Mucosa of rectum (tissue), 2 donors: ENCODE results near the gene GPR42.
"Not testable (repeated sequence)": the region's sequence is repeated elsewhere in the genome, so short reads cannot be mapped to it uniquely, and the experiment has no call there.

Experiments
- H3K27ac ChIP-seq, 2 donors: one replicate each; pipeline ENCODE4 v1.7.0; 2013; ENCODE audit warnings: inconsistent platforms in 2 of 2, low read depth in 2 of 2, low read length in 2 of 2
- H3K27me3 ChIP-seq, 2 donors: one replicate each; pipeline ENCODE4 v1.7.0; 2013; ENCODE audit warnings: low read length in 2 of 2; ENCODE audit not compliant: control insufficient read depth in 2 of 2, insufficient read depth in 2 of 2
- H3K36me3 ChIP-seq, 2 donors: one replicate each; pipeline ENCODE4 v1.7.0; 2013; ENCODE audit warnings: low read length in 2 of 2; ENCODE audit not compliant: control insufficient read depth in 2 of 2, insufficient read depth in 2 of 2
- H3K4me1 ChIP-seq, 2 donors: one replicate each; pipeline ENCODE4 v1.7.0; 2013; ENCODE audit warnings: low read length in 2 of 2, mild to moderate bottlenecking in 1 of 2; ENCODE audit not compliant: control insufficient read depth in 2 of 2, insufficient read depth in 2 of 2
- H3K4me3 ChIP-seq, 2 donors: one replicate each; pipeline ENCODE4 v1.7.0; 2013; ENCODE audit warnings: low read length in 2 of 2
- H3K9ac ChIP-seq, 2 donors: one replicate each; pipeline ENCODE4 v1.7.0; 2013; ENCODE audit warnings: low read length in 2 of 2, low read depth in 1 of 2, mild to moderate bottlenecking in 1 of 2
- H3K9me3 ChIP-seq, 2 donors: one replicate each; pipeline ENCODE4 v1.7.0; 2013; ENCODE audit warnings: low read length in 2 of 2; ENCODE audit not compliant: control insufficient read depth in 2 of 2
- donor health status: healthy.
- donor health status: Normal muscosa, but diverticular disease.

The GPR42 gene

DNA sequence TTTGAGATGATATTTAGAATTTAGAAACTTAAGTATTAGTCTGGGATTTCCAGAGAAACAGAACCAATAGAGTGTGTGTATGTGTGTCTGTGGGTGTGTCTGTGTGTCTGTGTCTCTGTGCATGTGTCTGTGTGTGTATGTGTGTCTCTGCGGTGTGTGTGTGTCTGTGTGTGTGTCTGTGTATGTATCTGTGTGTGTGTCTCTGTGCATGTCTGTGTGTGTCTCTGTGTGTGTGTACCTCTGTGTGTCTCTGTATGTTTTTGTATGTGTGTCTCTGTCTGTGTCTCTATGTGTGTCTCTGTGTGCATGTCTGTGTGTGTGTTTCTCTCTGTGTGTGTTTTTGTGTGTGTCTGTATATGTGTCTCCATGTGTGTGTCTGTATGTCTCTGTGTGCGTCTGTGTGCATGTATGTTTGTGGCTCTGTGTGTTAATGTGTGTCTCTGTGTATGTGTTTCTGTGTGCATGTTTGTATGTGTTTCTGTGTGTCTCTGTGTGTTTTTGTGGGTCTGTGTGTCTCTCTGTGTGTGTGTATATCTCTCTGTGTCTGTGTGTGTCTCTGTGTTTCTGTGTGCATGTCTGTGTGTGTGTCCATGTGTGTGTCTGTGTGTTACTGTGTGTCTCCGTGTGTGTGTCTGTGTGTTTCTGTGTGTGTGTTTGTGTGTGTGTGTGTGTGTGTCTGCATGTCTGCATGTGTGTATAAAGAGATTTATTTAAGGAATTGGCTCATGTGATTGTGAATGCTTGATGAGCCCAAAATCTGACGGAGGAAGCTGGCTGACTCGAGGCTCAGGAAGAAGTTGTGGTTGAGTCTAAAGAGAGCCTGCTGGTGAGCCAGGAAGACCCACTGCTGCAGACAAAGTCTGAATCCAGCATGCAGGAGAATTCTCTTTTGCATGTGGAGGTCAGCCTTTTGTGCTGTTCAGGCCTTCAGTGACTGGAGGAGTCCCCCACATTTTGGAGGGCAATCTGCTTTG is 22.2 kb downstream of the GPR42 start:
- peaks cover 0 to 2% of the 10 kb centered on the region in 2 donors for H3K4me1 ChIP-seq
- H3K36me3 ChIP-seq = no peaks in the 10 kb centered on the region
- H3K27ac ChIP-seq = no peak overlapping the region
- H3K27me3 ChIP-seq = no peaks in the 10 kb centered on the region
- H3K9ac ChIP-seq = no peak overlapping the region
- no peaks in the 10 kb centered on the region for H3K9me3 ChIP-seq
- no peak overlapping the region for H3K4me3 ChIP-seq

DNA sequence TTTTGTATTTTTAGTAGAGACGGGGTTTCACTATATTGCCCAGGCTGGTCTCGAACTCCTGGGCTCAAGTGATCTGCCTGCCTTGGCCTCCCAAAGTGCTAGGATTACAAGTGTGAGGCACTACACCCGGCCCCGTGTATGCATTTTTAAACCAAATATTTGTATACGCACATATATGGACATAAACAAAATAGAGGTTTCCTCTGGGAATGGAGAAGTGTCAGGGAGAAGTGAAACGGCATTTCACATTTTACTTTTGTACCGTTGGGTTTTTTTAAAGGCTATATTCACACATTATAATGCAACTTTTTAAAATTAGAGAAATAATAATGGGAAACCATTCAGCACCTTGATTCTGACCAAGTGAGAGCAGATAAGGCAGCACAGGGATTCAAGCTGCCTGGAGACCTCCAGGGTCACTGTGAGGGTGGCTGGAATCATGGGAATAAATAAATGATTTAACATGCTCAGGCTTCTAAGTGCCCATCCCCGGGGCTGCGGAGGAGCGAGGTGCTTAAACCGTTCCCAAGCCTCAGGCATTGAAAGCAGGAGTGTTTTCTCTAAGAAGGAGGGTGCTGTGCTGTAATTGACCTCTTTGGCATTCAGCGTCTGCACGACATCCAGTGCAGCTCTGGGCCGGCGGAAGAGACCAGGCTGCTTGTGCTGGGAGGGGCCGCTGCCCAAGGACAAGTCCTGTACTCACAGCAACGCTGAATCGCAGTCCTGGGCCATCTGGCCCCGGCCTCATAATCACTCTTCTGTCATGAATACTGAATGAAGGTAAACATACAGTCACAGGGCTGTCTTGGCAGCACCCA is 24.7 kb downstream of the GPR42 start:
- no peak overlapping the region for H3K27ac ChIP-seq
- no peak overlapping the region for H3K9ac ChIP-seq
- no peaks in the 10 kb centered on the region for H3K27me3 ChIP-seq

DNA sequence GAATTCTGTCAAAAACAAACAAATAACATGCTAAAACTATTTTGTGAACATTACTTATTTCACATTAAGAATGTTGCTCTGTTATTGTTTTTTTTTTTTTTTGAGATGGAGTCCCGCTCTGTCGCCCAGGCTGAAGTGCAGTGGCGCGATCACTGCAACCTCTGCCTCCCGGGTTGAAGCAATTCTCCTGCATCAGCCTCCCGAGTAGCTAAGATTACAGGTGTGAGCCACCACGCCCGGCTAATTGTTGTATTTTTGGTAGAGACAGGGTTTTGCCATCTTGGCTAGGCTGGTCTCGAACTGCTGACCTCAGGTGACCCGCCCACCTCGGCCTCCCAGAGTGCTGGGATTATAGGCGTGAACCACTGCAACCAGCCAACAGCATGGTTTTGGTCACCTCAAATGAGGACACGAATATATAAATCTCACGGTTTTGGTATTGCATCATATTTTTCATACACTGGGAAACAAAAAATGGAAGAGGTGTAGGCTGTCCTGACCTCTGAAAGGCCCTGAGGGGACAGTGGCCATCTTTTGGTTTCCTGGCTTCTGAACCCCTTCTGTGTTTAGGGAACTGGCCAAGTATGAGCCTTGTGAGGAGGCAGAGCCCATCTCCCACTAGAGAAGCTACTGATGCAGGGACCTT is 25.5 kb downstream of the GPR42 start:
- Histone ChIP-seq H3K4me3 (no peak overlapping the region), H3K9ac (no peak overlapping the region), H3K4me1 (peaks cover 0 to 2% of the 10 kb centered on the region in 2 donors), H3K27ac (no peak overlapping the region), H3K9me3 (no peaks in the 10 kb centered on the region), H3K27me3 (no peaks in the 10 kb centered on the region), H3K36me3 (no peaks in the 10 kb centered on the region)

More for the DNA sequence above, 24.7 kb downstream of the GPR42 start:
- H3K4me1 ChIP-seq = peaks cover 0 to 2% of the 10 kb centered on the region in 2 donors
- no peak overlapping the region for H3K4me3 ChIP-seq
- no peaks in the 10 kb centered on the region for H3K36me3 ChIP-seq
- H3K9me3 ChIP-seq = no peaks in the 10 kb centered on the region

DNA sequence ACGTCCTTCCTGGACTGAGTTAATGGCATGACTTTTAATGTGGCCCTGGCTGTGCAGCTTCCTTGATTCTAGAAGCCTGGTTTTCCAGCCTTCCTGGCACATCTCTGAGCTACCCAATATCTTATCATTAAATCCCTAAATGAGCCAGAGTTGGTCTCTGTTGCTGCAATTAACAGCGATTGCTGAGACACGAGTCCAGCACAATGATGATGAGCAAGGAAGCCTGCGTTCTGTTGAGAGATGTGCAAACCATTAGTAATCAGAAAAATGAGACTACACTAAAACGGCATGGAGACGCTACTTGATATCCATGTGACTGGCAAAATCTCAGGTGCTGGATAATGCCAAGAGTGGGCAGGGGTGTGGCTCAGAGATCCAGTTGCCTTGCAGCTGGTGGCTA is 26.2 kb downstream of the GPR42 start:
- Histone ChIP-seq H3K9ac (no peak overlapping the region), H3K36me3 (no peaks in the 10 kb centered on the region), H3K4me1 (peaks cover 0 to 2% of the 10 kb centered on the region in 2 donors), H3K4me3 (no peak overlapping the region), H3K27me3 (no peaks in the 10 kb centered on the region), H3K27ac (no peak overlapping the region), H3K9me3 (no peaks in the 10 kb centered on the region)

DNA sequence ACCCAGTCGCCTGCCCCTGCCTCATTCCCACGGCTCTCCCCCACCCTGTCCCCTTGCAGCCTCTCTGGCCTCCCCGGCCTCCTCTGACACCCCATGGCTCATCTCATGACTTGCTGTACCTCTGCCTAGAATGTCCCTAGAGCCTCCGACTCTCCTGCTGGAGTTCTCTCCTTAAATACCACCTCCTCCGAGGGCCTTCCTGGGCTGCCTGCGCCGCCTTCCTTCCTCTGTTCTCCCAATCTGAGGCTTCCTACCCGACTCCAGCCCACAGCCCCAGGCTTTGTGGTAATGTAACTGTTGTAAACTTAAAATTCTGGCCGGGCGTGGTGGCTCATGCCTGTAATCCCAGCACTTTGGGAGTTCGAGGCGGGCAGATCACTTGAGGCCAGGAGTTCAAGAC is 27.7 kb downstream of the GPR42 start:
- no peak overlapping the region for H3K4me3 ChIP-seq
- no peak overlapping the region for H3K27ac ChIP-seq
- H3K27me3 ChIP-seq = no peaks in the 10 kb centered on the region
- no peaks in the 10 kb centered on the region for H3K36me3 ChIP-seq
- H3K4me1 ChIP-seq = peaks cover 0 to 2% of the 10 kb centered on the region in 2 donors
- H3K9ac ChIP-seq = no peak overlapping the region
- H3K9me3 ChIP-seq = no peaks in the 10 kb centered on the region

DNA sequence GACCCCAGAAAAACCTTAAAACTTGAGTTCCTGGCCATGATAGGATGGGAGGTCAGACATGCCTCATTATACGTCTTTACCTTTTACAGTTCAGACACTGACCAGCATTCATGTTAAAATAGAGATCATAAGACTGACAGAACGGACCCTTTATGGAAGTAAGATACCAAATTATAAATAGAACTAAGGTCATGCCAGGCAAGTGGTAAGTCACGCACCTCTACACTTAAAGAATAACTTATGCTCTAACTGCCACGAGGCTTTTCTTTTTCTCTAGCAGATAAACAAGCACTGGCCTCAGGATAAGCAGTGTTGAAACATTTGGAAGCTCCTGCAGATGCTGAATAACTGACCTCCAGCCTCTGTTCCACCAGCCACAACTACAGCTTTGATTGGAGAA is 28.4 kb downstream of the GPR42 start:
- Histone ChIP-seq H3K4me3 (no peak overlapping the region), H3K4me1 (peaks cover 0 to 2% of the 10 kb centered on the region in 2 donors), H3K27ac (no peak overlapping the region), H3K27me3 (no peaks in the 10 kb centered on the region), H3K9me3 (no peaks in the 10 kb centered on the region), H3K9ac (no peak overlapping the region), H3K36me3 (no peaks in the 10 kb centered on the region)

DNA sequence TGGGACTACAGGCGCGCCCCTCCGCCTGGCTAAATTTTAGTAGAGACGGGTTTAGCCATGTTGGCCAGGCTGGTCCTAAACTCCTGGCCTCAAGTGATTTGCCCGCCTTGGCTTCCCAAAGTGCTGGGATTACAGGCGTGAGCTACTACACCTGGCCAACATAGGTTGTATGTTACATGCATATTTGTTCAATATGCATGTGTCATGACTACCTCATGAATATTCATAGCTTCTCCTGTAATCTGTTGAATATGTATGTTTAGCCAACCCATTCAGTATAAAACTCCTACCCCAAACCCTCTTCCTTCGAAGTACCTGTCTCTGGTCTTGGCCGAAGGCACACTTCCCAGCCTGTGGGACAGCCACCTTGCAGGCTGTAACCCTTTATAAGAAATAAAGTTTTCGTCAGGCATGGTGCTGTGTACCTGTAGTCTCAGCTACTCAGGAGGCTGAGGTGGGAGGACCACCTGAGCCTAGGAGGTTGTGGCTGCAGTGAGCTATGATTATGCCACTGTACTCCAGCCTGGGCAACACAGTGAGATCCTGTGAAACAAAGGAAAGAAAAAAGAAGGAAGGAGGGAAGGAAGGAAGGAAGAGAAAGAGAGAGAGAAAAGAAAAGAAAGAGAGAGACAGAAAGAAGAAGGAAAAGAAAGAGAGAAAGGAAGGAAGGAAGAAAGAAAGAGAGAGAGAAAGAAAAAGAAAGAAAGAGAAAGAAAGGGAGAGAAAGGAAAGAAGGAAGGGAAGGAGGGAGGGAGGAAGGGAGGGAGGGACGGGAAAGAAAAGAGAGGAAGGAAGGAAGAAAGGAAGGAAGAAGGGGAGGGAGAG is 29.3 kb downstream of the GPR42 start:
- Histone ChIP-seq H3K4me1 (peaks cover 0 to 2% of the 10 kb centered on the region in 2 donors), H3K4me3 (no peak overlapping the region), H3K9ac (no peak overlapping the region), H3K27ac (no peak overlapping the region), H3K36me3 (no peaks in the 10 kb centered on the region), H3K9me3 (no peaks in the 10 kb centered on the region), H3K27me3 (no peaks in the 10 kb centered on the region)

DNA sequence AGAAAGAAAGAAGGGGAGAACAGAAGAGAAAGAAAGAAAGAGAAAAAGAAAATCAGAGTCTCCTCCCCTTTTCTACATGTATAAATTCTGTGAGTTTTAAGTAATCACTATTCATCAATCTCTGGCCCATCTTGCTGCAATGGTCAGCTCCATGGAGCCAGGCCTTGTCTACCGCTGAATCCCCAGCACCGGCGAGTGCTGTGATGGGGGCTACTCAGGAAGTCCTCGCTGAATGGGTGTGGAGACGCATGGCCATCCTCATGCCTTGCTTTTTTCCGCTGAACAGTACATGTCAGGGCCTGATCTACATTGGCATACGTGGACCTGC is 29.9 kb downstream of the GPR42 start:
- Histone ChIP-seq H3K27me3 (no peaks in the 10 kb centered on the region), H3K4me3 (no peak overlapping the region), H3K9me3 (no peaks in the 10 kb centered on the region), H3K36me3 (no peaks in the 10 kb centered on the region), H3K4me1 (peaks cover 0 to 2% of the 10 kb centered on the region in 2 donors), H3K9ac (no peak overlapping the region), H3K27ac (no peak overlapping the region)

DNA sequence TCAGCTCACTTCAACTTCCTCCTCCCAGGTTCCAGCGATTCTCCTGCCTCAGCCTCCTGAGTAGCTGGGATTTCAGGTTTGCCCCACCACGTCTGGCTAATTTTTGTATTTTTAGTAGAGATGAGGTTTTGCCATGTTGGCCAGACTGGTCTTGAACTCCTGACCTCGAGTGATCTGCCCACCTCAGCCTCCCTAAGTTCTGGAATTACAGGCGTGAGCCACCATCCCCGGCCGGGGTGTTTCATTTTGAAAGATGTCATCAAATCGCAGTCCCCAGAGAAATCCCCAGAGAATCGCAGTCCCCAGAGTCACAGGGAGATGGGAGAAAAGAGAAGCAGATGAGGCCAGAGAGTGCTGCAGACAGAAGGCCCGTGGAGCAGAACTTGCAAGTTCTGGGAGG is 30.5 kb downstream of the GPR42 start:
- H3K36me3 ChIP-seq, H3K4me1 ChIP-seq, H3K27ac ChIP-seq, H3K27me3 ChIP-seq, H3K4me3 ChIP-seq, H3K9me3 ChIP-seq, H3K9ac ChIP-seq: not testable (repeated sequence)
